ENCODE measurements around the gene CSPG5. TPM values are rescaled to one million over a fixed set of nuclear protein-coding genes. Genes with fewer than 3 reads are reported as not detected.

CSPG5 gene
- total and polyA plus RNA-seq, 9 donors, result 0.11 to 0.45 (median 0.30) TPM; not detected in 2

GRCh38 chr3:47611576-47611975 is 32.9 kb upstream of the CSPG5 start:
- Histone ChIP-seq H3K4me3 (no peak overlapping the region), H3K9me3 (no peaks in the 10 kb centered on the region), H3K27ac (no peak overlapping the region), H3K27me3 (no peaks in the 10 kb centered on the region), H3K36me3 (no peaks in the 10 kb centered on the region), H3K4me1 (ENCODE audit: insufficient read depth) (peaks cover 2% of the 10 kb centered on the region)
- TF ChIP-seq EP300 (IDR thresholded peaks at IDR 0.05) (no peak), POLR2A (IDR thresholded peaks at IDR 0.05) (no peak)
- TF ChIP-seq, protein P1, sequence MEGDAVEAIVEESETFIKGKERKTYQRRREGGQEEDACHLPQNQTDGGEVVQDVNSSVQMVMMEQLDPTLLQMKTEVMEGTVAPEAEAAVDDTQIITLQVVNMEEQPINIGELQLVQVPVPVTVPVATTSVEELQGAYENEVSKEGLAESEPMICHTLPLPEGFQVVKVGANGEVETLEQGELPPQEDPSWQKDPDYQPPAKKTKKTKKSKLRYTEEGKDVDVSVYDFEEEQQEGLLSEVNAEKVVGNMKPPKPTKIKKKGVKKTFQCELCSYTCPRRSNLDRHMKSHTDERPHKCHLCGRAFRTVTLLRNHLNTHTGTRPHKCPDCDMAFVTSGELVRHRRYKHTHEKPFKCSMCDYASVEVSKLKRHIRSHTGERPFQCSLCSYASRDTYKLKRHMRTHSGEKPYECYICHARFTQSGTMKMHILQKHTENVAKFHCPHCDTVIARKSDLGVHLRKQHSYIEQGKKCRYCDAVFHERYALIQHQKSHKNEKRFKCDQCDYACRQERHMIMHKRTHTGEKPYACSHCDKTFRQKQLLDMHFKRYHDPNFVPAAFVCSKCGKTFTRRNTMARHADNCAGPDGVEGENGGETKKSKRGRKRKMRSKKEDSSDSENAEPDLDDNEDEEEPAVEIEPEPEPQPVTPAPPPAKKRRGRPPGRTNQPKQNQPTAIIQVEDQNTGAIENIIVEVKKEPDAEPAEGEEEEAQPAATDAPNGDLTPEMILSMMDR (IDR thresholded peaks at IDR 0.05), result no peak
- WGBS, 3 donors, result 52 to 55% (median 52%) methylated on average over 2 of the region's 2 CpGs
- intact Hi-C loops (cut with DNase I), result no loop called here
- no peak for DNase-seq

GRCh38 chr3:47610583-47610982 is 31.9 kb upstream of the CSPG5 start:
- H3K27ac ChIP-seq, result no peak overlapping the region
- H3K9me3 ChIP-seq, result no peaks in the 10 kb centered on the region
- intact Hi-C loops (cut with DNase I), result no loop called here
- H3K4me3 ChIP-seq, result no peak overlapping the region
- H3K27me3 ChIP-seq, result no peaks in the 10 kb centered on the region
- DNase-seq, result no peak
- 82 to 91% (median 88%) methylated on average over 3 of the region's 3 CpGs for WGBS, 3 donors
- H3K36me3 ChIP-seq, result no peaks in the 10 kb centered on the region
- peaks cover 2% of the 10 kb centered on the region for H3K4me1 ChIP-seq (ENCODE audit: insufficient read depth)
- TF ChIP-seq, protein P1 (IDR thresholded peaks at IDR 0.05), result no peak
- TF ChIP-seq POLR2A (IDR thresholded peaks at IDR 0.05) (no peak), EP300 (IDR thresholded peaks at IDR 0.05) (no peak)

DNA sequence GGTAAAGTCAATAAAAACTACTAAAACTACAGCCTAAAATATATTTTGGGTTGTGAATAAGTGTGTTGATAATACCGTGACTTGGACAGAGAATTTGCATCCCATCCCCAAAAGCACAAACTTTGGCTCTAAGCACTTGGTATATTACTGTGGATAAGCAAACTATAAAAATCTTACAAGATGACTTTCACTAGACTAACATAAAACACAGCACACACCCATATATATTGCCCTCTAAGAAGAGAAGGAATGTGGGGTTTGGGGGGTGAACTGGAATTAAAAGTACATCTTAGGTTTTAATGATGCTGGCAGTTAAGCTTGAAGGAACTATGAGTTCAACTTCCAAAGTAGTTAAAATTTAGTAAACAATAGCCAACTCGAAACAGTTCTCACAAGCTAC is 28.7 kb upstream of the CSPG5 start:
- no peak overlapping the region for H3K4me3 ChIP-seq

DNA sequence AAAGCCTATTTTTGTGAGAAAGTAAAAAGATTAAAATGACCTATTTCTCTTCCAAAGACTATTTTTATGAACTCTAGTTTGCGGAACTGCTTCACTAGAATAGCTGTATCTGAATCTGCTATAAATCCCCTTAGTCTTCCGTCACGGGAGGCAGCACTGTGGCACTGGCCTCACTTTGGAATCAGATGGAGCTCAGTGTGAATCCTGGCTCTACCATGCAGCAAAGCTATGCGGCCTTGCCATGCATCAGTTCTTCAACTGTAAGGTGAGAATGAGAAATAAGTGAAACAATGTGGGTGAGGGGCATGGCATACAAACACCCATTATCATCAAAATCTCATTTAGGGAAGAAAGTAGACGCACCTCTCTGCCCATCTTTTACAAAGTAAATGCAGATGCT is 27.5 kb upstream of the CSPG5 start:
- H3K27ac ChIP-seq, result no peak overlapping the region
- DNase-seq, result no peak
- TF ChIP-seq, protein P1 (IDR thresholded peaks at IDR 0.05), result no peak
- TF ChIP-seq POLR2A (IDR thresholded peaks at IDR 0.05) (no peak), EP300 (IDR thresholded peaks at IDR 0.05) (no peak)
- H3K4me1 ChIP-seq (ENCODE audit: insufficient read depth), result no peaks in the 10 kb centered on the region
- no peaks in the 10 kb centered on the region for H3K27me3 ChIP-seq
- intact Hi-C loops (cut with DNase I), result no loop called here
- no peak overlapping the region for H3K4me3 ChIP-seq
- no peaks in the 10 kb centered on the region for H3K36me3 ChIP-seq
- no peaks in the 10 kb centered on the region for H3K9me3 ChIP-seq
- 88 to 94% (median 90%) methylated on average over 5 of the region's 5 CpGs for WGBS, 3 donors

More for the DNA sequence above, 28.7 kb upstream of the CSPG5 start:
- WGBS, 3 donors, result 77 to 80% (median 80%) methylated on average over 2 of the region's 2 CpGs
- Histone ChIP-seq H3K27me3 (no peaks in the 10 kb centered on the region), H3K36me3 (no peaks in the 10 kb centered on the region), H3K27ac (no peak overlapping the region), H3K9me3 (no peaks in the 10 kb centered on the region), H3K4me1 (ENCODE audit: insufficient read depth) (peaks cover 1% of the 10 kb centered on the region)
- no peak for DNase-seq
- TF ChIP-seq, protein P1 (IDR thresholded peaks at IDR 0.05), result no peak
- TF ChIP-seq POLR2A (IDR thresholded peaks at IDR 0.05) (no peak), EP300 (IDR thresholded peaks at IDR 0.05) (no peak)
- intact Hi-C loops (cut with DNase I), result no loop called here
